Muscle of back (tissue), 13 donors: ENCODE results near the gene LRRC47. TPM values are rescaled to one million over a fixed set of nuclear protein-coding genes. Genes with fewer than 3 reads are reported as not detected.

ENCODE experiments used
- DNase-seq, 3 donors: peaks; one replicate each; pipeline versions ENCODE4 v3.0.0 to v3.0.0-alpha.2; 2013
- long read RNA-seq, 9 donors: transcript quantifications; one replicate each; lab custom pipeline, GENCODE V29; 2026
- polyA plus RNA-seq, 10 donors: library from polyadenylated mRNA; unstranded; fragments of 120-200 nt; gene quantifications; one replicate each; pipeline ENCODE4 v1.2.1, GENCODE V29; 2013; ENCODE audit not compliant: insufficient read length in 10 of 10

LRRC47 gene
- 10 to 100 TPM; 40.9 to 53.9 (median 48.2) TPM for polyA plus RNA-seq
- long read RNA-seq, donor 1, full-length matches to known transcripts: 18 of 18 reads
- long read RNA-seq, donor 1, partial matches to known transcripts: 0 of 18 reads
- long read RNA-seq, donor 1, other reads (novel, unspliced or antisense): 0 of 18 reads
- long read RNA-seq, donor 2, full-length matches to known transcripts: 10 of 57 reads
- long read RNA-seq, donor 2, partial matches to known transcripts: 47 of 57 reads
- long read RNA-seq, donor 2, other reads (novel, unspliced or antisense): 0 of 57 reads
- long read RNA-seq, donor 3: 0 reads
- long read RNA-seq, donor 4, full-length matches to known transcripts: 11 of 11 reads
- long read RNA-seq, donor 4, partial matches to known transcripts: 0 of 11 reads
- long read RNA-seq, donor 4, other reads (novel, unspliced or antisense): 0 of 11 reads
- long read RNA-seq, donor 5, full-length matches to known transcripts: 13 of 13 reads
- long read RNA-seq, donor 5, partial matches to known transcripts: 0 of 13 reads
- long read RNA-seq, donor 5, other reads (novel, unspliced or antisense): 0 of 13 reads
- long read RNA-seq, donor 6, full-length matches to known transcripts: 12 of 12 reads
- long read RNA-seq, donor 6, partial matches to known transcripts: 0 of 12 reads
- long read RNA-seq, donor 6, other reads (novel, unspliced or antisense): 0 of 12 reads
- long read RNA-seq, donor 7, full-length matches to known transcripts: 14 of 14 reads
- long read RNA-seq, donor 7, partial matches to known transcripts: 0 of 14 reads
- long read RNA-seq, donor 7, other reads (novel, unspliced or antisense): 0 of 14 reads
- long read RNA-seq, donor 8, full-length matches to known transcripts: 8 of 8 reads
- long read RNA-seq, donor 8, partial matches to known transcripts: 0 of 8 reads
- long read RNA-seq, donor 8, other reads (novel, unspliced or antisense): 0 of 8 reads
- long read RNA-seq, donor 9, full-length matches to known transcripts: 5 of 5 reads
- long read RNA-seq, donor 9, partial matches to known transcripts: 0 of 5 reads
- long read RNA-seq, donor 9, other reads (novel, unspliced or antisense): 0 of 5 reads

DNA sequence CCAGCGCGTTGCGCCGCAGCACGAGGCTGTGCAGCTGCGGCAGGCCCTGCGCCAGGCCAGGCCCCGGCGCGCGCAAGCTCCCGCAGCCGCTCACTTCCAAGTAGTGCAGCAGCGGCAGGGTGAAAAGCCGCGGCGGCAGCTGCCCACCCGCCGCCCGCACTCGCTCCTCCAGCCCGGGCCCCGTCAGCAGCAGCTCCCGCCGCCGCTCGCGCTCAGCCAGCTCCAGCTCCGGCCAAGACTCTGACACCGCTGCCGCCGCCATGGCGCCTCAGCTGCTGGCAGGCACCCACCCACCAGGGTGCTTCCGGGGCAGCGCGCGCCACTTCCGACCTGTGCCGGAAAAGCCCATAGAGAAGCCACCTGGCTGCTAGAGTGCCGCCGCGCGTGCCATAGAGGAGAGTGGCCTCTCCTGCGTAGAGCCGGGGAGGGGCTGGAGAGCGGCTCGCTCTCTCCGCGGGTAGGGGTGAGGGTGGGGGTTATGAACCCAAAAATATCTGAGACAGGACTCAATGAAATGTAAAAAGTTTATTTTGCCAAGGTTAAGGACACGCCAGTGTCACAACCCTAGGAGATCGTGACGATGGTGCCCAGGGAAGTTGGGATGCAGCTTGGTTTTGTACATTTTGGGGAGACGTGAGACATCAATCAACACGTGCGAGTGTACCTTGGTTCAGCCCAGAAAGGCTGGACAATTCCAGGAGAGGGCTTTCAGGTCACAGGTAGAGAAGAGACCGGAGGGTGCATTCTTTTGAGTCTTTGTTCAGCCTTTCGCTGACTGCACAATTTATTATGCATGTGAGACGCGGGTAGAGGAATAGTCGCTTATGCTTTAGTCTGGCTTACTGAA lies at the start of gene LRRC47:
LRRC47 (minus strand) TSS at position 284 of the 847 bp plus-strand sequence; CDS start at position 262, 22 bp downstream.
- peak; percentile 91 to 97 (median 93) for DNase-seq

- DNase-seq: no peak
These were observed 46.6 kb upstream of the LRRC47 start for GRCh38 chr1:3842912-3843311.

DNA sequence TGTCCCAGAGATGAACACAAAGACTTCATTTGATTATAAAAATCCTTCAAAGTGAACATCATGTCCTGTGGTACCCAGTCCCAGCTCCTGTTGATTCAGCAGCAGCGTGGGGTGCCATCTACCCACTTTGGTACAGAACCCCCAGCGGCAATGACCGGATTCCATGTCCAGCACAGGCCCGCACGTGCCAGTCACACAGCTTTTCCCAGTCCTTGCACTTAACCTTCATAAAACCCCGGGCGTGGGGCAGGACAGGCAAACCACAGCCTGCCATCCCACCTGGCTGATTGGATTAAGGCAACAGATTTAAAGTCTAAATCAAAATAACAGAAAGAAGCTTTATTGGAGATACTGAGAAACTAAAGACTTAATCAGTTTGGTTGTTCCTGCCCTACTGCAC lies 45.2 kb upstream of the LRRC47 start:
- DNase-seq: no peak

- DNase-seq: no peak
These were observed 42.5 kb upstream of the LRRC47 start for GRCh38 chr1:3838788-3839187.

DNA sequence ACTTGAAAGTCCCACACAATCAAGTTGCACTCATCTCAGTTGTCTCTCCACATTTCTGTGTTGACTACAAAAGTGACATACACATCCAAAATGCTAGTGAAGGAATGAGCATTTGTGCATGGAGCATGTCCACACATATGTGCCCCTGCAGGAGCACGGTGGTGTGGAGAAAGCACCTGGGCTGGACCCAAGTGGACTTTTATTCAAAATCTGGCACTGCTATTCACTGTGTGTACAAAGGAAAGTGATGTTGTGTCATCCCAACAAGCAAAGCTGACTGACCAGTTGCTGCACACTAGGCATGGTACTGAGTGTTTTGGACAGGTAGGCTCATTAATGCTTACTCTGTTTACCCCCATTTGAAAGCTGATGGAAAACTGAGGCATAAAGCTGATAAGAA lies 41.4 kb upstream of the LRRC47 start:
- no peak for DNase-seq

GRCh38 chr1:3837200-3837599 lies 40.9 kb upstream of the LRRC47 start:
- no peak for DNase-seq

DNA sequence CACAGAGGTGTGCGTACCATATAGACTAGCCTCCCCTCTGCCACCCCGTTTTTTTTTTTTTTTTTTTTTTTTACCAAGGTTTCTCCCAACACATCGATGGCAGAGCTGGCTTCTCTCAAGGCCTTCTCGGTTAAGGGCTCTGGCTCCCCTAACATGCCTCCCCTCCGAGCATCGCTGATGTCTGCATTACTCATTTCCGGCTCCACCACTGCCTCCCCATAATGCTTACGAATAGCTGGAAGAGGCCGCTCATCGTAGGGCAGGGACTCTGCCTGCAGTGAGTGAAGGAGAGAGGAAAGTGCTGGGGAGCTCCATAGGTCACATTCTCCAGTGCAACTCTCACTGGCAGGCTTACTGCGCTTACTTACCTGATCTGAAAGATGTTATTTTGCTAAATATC lies 40.1 kb upstream of the LRRC47 start:
- DNase-seq: no peak

- no peak for DNase-seq
These were observed 38.4 kb upstream of the LRRC47 start for GRCh38 chr1:3834701-3835100.

DNA sequence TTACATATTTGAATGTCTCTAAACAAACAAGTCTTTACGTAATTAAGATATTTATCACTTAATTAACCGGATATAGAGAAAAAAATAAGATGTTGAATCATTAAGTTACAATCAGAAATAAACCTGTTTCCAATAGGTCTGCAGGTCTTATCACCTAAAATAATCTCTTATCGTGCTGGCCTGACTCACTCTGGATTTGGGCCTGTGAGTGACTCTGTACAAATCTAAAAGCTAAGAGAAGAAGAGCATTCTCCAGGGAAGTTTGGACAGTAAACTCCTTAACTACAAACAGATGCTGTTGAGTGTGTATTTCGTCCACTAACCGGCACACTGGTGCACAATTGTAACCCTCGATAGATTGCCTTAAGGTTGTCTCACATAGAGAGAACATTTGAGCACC lies 35.4 kb upstream of the LRRC47 start:
- no peak for DNase-seq

- no peak for DNase-seq
These were observed 32.1 kb upstream of the LRRC47 start for GRCh38 chr1:3828391-3828790.

DNA sequence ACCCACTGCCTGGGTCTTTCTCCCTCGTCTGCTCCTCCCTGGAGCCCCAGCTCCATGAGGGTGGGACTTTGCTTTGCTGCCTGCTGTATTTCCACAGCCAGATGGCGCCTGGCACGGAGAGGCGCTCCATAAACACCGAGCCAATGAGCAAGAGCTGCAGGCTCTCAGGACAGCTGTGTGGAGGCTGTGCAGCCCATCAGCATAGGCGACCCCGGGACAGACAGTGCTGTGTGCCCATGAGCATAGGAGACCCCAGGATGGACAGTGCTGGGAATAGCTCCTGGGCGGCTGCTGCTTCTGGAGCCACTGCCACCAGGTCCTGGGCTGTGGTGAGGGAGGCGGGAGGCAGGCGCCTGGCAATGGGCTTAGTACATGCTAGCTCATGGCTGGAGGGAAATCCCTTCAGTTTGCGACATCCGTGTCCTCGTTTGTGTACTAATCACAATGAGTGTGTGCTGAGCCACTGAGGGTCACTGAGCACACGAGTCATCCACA lies 31.6 kb upstream of the LRRC47 start:
- no peak for DNase-seq

DNA sequence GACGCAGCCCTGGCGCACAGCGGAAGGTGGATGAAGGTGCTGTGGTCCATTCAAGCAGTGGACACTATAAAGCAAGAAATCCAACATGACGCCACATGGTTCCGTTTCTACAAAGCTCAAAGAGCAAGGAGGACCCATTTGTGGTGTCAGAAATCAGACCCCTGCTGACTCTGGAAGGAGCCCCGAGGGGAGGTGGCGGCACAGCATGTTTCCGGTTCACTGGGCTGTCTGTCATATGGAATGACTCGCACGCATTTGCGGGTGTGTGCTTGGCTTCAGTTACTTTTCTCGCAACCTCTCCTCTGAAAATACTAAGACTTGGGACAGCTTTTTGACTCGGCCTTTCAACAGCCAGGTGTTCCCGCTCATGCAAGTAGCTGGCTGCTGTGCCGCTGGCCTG lies 29.1 kb upstream of the LRRC47 start:
- no peak for DNase-seq

DNA sequence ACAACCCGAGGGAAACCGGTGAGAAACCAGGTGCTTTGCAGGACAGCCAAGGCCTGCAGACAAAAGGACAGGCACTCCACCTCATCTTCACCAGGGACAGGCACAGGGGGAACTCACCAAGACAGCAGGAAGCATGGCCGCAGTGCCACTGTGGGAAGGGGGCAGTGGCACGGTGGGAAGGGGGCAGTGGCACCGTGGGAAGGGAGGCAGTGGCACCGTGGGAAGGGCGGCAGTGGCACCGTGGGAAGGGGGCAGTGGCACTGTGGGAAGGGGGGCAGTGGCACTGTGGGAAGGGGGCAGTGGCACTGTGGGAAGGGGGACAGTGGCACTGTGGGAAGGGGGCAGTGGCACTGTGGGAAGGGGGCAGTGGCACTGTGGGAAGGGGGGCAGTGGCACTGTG lies 28.4 kb upstream of the LRRC47 start:
- no peak for DNase-seq

GRCh38 chr1:3822421-3822820 lies 26.1 kb upstream of the LRRC47 start:
- DNase-seq: no peak

DNA sequence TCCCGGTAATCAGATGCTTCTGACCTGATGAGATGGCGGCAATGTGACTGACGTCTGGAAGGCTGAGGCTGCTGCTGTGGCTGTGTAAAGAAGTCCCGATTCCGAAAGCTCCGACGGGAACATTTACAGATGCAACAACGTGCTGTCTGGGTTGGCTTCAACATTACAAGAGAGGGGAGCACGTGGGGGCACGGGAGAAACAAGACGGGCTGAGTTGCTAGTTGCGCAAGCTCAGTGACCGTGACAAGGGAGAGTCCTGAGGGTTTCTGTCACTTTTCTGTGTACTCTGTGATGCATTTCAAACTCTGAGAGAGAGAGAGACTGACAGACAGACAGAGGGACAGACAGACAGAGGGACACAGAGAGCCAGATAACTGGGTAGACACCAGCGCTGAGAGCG lies 25.6 kb upstream of the LRRC47 start:
- no peak for DNase-seq

GRCh38 chr1:3821447-3821846 lies 25.1 kb upstream of the LRRC47 start:
- DNase-seq: peak in 1 of 3 donors; percentile 37

DNA sequence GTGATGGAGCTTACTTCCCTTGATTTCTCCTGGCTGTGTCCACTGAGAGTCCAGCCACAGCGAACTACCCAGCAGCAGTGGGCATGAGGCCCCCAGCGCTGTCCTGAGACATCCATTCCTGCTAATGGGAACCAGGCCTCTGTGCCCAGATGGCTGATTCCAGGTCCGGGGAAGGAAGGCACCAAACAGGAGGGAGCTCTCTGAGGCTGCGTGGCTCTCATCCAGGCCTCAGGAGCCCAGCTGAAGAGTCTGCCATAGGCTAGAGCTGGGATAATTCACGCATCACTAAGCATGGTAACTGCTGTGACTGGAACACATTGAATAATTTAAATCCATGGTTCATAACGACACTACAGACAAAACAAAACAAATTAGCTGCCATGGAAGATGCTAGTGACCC lies 24.7 kb upstream of the LRRC47 start:
- peak in 2 of 3 donors; percentile 16 to 62 for DNase-seq

GRCh38 chr1:3820316-3820715 lies 24.0 kb upstream of the LRRC47 start:
- no peak for DNase-seq

DNA sequence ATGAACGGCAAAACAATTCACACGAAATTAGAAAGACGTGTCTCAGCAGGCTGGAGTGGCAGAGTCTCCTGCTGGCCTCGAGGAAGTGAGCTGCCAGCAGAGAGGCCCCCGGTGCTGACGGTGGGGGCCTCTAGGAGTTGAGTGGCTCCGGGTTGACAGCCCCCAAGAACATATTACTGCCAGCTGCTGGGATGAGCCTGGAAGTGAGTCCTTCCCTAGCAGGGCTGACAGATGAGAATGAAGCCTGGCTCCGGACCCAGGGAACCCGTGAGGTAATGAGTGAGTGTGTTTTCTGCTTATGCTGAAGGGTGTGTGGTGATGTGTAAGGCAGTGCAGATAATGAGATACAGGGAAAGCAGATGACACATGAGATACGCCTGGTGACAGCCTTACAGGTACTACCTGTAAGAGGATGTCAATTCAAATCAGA lies 23.5 kb upstream of the LRRC47 start:
- DNase-seq: peak in 1 of 3 donors; percentile 40

- no peak for DNase-seq
These were observed 21.7 kb upstream of the LRRC47 start for GRCh38 chr1:3817821-3818597.
